Gastroesophageal sphincter (tissue), 4 donors: ENCODE measurements around the gene CNTNAP2. TPM values are rescaled to one million over a fixed set of nuclear protein-coding genes. Genes with fewer than 3 reads are reported as not detected.

Experiments
- ATAC-seq: fragments of 150-250 bp; one replicate; pipeline ENCODE4 v1.9.1; 2016; ENCODE audit warnings: mild to moderate bottlenecking, moderate library complexity
- H3K27ac ChIP-seq, 4 donors: fragments of 200-600 bp; sonication (generic) in 3 of 4; 1 replicate in 3 of 4; 2 replicates in 1 of 4; pipeline ENCODE4 v1.5.1; 2016 to 2019
- H3K27me3 ChIP-seq: fragments of 200-600 bp; sonication (generic); one replicate; pipeline ENCODE4 v1.5.1; 2019
- H3K36me3 ChIP-seq, 2 donors: fragments of 200-600 bp; sonication (generic); one replicate each; pipeline ENCODE4 v1.5.1; 2019; ENCODE audit warnings: control low read depth in 1 of 2
- H3K4me1 ChIP-seq, 3 donors: fragments of 200-600 bp; sonication (generic); 1 replicate in 2 of 3; 2 replicates in 1 of 3; pipeline ENCODE4 v1.5.1; 2016 to 2019; ENCODE audit warnings: control low read depth in 2 of 3
- H3K4me3 ChIP-seq, 2 donors: fragments of 200-600 bp; sonication (generic); one replicate each; pipeline ENCODE4 v1.5.1; 2019; ENCODE audit warnings: mild to moderate bottlenecking in 1 of 2, moderate library complexity in 1 of 2
- H3K9me3 ChIP-seq, 3 donors: fragments of 200-600 bp; sonication (generic); one replicate each; pipeline ENCODE4 v1.5.1; 2017 to 2019; ENCODE audit warnings: control low read depth in 2 of 3
- CTCF ChIP-seq, 4 experiments: fragments of 200-600 bp in 2 of 4; fragments of 450-650 bp in 2 of 4; sonication (generic) in 1 of 4; IDR thresholded peaks; one replicate each; pipeline ENCODE4 v1.5.1; 2017 to 2019; ENCODE audit warnings: antibody characterized with exemption in 4 of 4, mild to moderate bottlenecking in 2 of 4, moderate library complexity in 2 of 4
- EP300 ChIP-seq: sonication (generic); formaldehyde crosslinking; IDR thresholded peaks from one replicate; pipeline ENCODE4 v1.6.1; 2017; ENCODE audit warnings: antibody characterized with exemption, mild to moderate bottlenecking
- POLR2A ChIP-seq, 2 donors: fragments of 450-650 bp; IDR thresholded peaks; one replicate each; pipeline ENCODE4 v1.6.1; 2017; ENCODE audit warnings: antibody characterized with exemption in 2 of 2, mild to moderate bottlenecking in 2 of 2, moderate library complexity in 1 of 2
- POLR2AphosphoS5 ChIP-seq: sonication (generic); formaldehyde crosslinking; IDR thresholded peaks from one replicate; pipeline ENCODE4 v1.6.1; 2017; ENCODE audit warnings: antibody characterized with exemption
- WGBS, 2 donors: methylation state at CpG; one replicate each; pipeline ENCODE4 v1.1.5; 2018; ENCODE audit warnings: low coverage in 1 of 2; 5-methylcytosine and 5-hydroxymethylcytosine counted together
- total RNA-seq, 4 donors: library from RNA; depleted of rRNA; stranded (reverse); fragments of >200 nt; gene quantifications; one replicate each; pipeline ENCODE4 v1.1.0, GENCODE V29; 2016

CNTNAP2 gene
- total RNA-seq, 4 donors from 2014 or later, result 1.5 to 8.9 (median 3.2) TPM

GRCh38 chr7:147400925-147401324 lies 1284.3 kb downstream of the CNTNAP2 start:
- H3K4me1 ChIP-seq, result no peaks in the 10 kb centered on the region
- no peak overlapping the region for H3K4me3 ChIP-seq
- TF ChIP-seq CTCF (IDR thresholded peaks at IDR 0.05) (no peak), POLR2A (IDR thresholded peaks at IDR 0.05) (no peak), POLR2AphosphoS5 (no peak), EP300 (no peak)
- no peak for ATAC-seq
- no peaks in the 10 kb centered on the region for H3K9me3 ChIP-seq
- no peaks in the 10 kb centered on the region for H3K27me3 ChIP-seq
- no peaks in the 10 kb centered on the region for H3K36me3 ChIP-seq
- H3K27ac ChIP-seq, result no peak overlapping the region
- WGBS, 2 donors, result 90 to 100% methylated on average over 1 of the region's 1 CpG

- Histone ChIP-seq H3K4me3 (no peak overlapping the region), H3K4me1 (no peaks in the 10 kb centered on the region), H3K9me3 (no peaks in the 10 kb centered on the region), H3K27ac (no peak overlapping the region), H3K36me3 (no peaks in the 10 kb centered on the region), H3K27me3 (no peaks in the 10 kb centered on the region)
- WGBS, 2 donors, result 81 to 96% methylated on average over 4 of the region's 4 CpGs
- no peak for TF ChIP-seq POLR2A (IDR thresholded peaks at IDR 0.05)
- no peak for TF ChIP-seq CTCF (IDR thresholded peaks at IDR 0.05)
- TF ChIP-seq EP300, result no peak
- no peak for TF ChIP-seq POLR2AphosphoS5
- ATAC-seq, result no peak
Measured at GRCh38 chr7:147405621-147406020, 1289.0 kb downstream of the CNTNAP2 start.

GRCh38 chr7:147406521-147407135 lies 1290.0 kb downstream of the CNTNAP2 start:
- Histone ChIP-seq H3K9me3 (no peaks in the 10 kb centered on the region), H3K4me3 (no peak overlapping the region), H3K27ac (no peak overlapping the region), H3K27me3 (no peaks in the 10 kb centered on the region), H3K36me3 (no peaks in the 10 kb centered on the region), H3K4me1 (no peaks in the 10 kb centered on the region)
- TF ChIP-seq POLR2AphosphoS5, result no peak
- TF ChIP-seq CTCF (IDR thresholded peaks at IDR 0.05), result no peak
- TF ChIP-seq EP300, result no peak
- TF ChIP-seq POLR2A (IDR thresholded peaks at IDR 0.05), result no peak
- ATAC-seq, result no peak
- WGBS, 2 donors, result 27 to 61% methylated on average over 3 of the region's 3 CpGs

GRCh38 chr7:147411096-147411495 lies 1294.5 kb downstream of the CNTNAP2 start:
- Histone ChIP-seq H3K27me3 (no peaks in the 10 kb centered on the region), H3K4me1 (peaks cover 0 to 5% (median 0%) of the 10 kb centered on the region in 3 donors), H3K36me3 (no peaks in the 10 kb centered on the region), H3K9me3 (no peaks in the 10 kb centered on the region), H3K4me3 (no peak overlapping the region), H3K27ac (no peak overlapping the region)
- TF ChIP-seq POLR2AphosphoS5, result no peak
- TF ChIP-seq POLR2A (IDR thresholded peaks at IDR 0.05), result no peak
- no peak for TF ChIP-seq EP300
- no peak for TF ChIP-seq CTCF (IDR thresholded peaks at IDR 0.05)
- no peak for ATAC-seq

- no peaks in the 10 kb centered on the region for H3K27me3 ChIP-seq
- H3K27ac ChIP-seq, result no peak overlapping the region
- peaks cover 0 to 5% (median 0%) of the 10 kb centered on the region in 3 donors for H3K4me1 ChIP-seq
- no peak overlapping the region for H3K4me3 ChIP-seq
- ATAC-seq, result no peak
- no peaks in the 10 kb centered on the region for H3K9me3 ChIP-seq
- WGBS, 2 donors, result 55 to 84% methylated on average over 2 of the region's 2 CpGs
- no peaks in the 10 kb centered on the region for H3K36me3 ChIP-seq
- no peak for TF ChIP-seq CTCF (IDR thresholded peaks at IDR 0.05)
- TF ChIP-seq EP300, result no peak
- no peak for TF ChIP-seq POLR2A (IDR thresholded peaks at IDR 0.05)
- TF ChIP-seq POLR2AphosphoS5, result no peak
Measured at GRCh38 chr7:147412109-147412508, 1295.5 kb downstream of the CNTNAP2 start.
